Effector memory CD8-positive, alpha-beta T cell (primary cell): ENCODE measurements around the gene PCGF2.

Source experiments
- ATAC-seq: fragments of 150-1000 bp; cut with Tn5 transposase; replicated peaks from 2 replicates; pipeline ENCODE4 v1.10.0; 2021; ENCODE audit warnings: mild to moderate bottlenecking, moderate library complexity
- DNase-seq, 3 experiments: peaks; one replicate each; pipeline ENCODE4 v3.0.0; 2021
- H3K27ac Mint-ChIP-seq, 2 donors: one replicate each; pipeline ENCODE4 v1.8.0; 2022; ENCODE audit warnings: mild to moderate bottlenecking in 2 of 2, mixed read lengths in 2 of 2, moderate library complexity in 2 of 2
- H3K27me3 Mint-ChIP-seq, 2 donors: one replicate each; pipeline ENCODE4 v1.8.0; 2022; ENCODE audit warnings: mixed read lengths in 2 of 2
- H3K36me3 Mint-ChIP-seq: one replicate; pipeline ENCODE4 v1.8.0; 2022; ENCODE audit warnings: mild to moderate bottlenecking, moderate library complexity, mixed read lengths; ENCODE audit not compliant: insufficient read depth
- H3K4me1 Mint-ChIP-seq, 2 donors: one replicate each; pipeline ENCODE4 v1.8.0; 2022; ENCODE audit warnings: low read depth in 2 of 2, mixed read lengths in 2 of 2
- H3K4me3 Mint-ChIP-seq, 2 donors: one replicate each; pipeline ENCODE4 v1.8.0; 2022; ENCODE audit warnings: mild to moderate bottlenecking in 2 of 2, mixed read lengths in 2 of 2, moderate library complexity in 2 of 2
- H3K9me3 Mint-ChIP-seq, 2 donors: one replicate each; pipeline ENCODE4 v1.8.0; 2022; ENCODE audit warnings: mixed read lengths in 2 of 2

PCGF2 gene

DNA sequence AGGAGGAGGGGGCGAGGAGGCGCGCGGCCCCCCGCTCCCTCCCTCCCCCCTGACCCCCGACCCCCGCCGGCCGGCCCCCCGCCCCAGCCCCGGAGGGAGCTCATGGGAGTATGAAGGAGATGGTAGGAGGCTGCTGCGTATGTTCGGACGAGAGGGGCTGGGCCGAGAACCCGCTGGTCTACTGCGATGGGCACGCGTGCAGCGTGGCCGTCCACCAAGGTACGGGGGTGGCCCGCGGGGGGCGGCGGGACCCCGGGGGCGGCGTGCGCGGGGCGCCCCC is 42.7 kb downstream of the PCGF2 start:
- Mint-ChIP-seq H3K4me1 (peaks cover 49 to 65% of the 10 kb centered on the region in 2 donors), H3K36me3 (peaks cover 69% of the 10 kb centered on the region), H3K9me3 (no peaks in the 10 kb centered on the region), H3K27ac (peak overlapping the region; percentile 91 to 95), H3K4me3 (peak overlapping the region; percentile 97 to 99), H3K27me3 (no peaks in the 10 kb centered on the region)
- ATAC-seq, result no peak
- no peak for DNase-seq

DNA sequence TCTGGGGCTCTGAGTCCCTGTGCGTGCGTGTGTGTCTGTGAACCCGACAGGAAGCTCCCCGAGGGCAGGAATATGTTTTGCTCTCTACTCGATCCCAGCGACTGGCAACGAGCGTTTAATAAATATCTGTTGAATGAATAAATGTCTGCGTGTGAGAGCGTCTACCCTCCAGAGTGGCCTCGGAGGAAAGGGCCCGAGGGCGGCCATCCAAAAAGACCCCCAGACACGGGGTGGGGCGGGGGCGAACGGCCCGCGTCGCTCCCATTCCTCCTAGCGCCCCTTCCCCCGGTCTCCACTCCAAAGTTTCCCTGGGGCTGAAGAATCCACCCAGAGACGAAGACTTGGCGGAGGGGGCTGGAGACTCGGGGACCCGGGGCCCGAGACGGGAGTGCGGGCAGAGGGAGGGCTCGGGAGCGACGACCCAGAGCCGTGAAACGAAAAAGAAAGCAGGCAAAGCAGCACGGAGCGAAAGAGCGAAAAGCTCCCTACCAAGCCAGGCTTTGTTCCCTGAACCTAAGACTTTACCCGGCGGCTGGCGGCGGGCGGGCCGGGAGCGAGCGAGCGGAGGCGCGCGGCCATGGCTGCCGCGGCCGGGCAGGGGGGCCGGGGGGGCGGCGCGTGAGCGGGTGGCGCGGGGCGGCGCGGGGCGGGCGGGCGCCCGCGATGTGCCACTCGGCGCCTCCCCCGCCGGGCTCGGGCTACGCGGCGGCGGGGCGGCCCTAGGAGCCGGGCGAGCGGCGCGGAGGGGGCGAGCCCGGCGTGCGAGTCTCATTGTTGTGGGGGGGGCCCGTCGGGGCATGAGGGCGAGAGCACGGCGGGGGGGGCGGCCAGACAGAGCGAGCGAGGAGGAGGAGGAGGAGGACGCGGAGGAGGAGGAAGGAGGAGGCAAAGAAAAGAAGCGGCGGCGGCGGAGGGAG is 43.3 kb downstream of the PCGF2 start, which contains the start of gene MLLT6:
Gene MLLT6 (plus strand): TSS at position 668 of the 917 bp plus-strand sequence. CDS start 360 bp downstream, outside the sequence.
- Mint-ChIP-seq H3K4me1 (peaks cover 43 to 63% of the 10 kb centered on the region in 2 donors), H3K27ac (peak within 1 kb of the TSS; percentile 97 to 99), H3K4me3 (peak within 1 kb of the TSS; percentile 97 to 99), H3K9me3 (no peaks in the 10 kb centered on the region), H3K36me3 (peaks cover 68% of the 10 kb centered on the region), H3K27me3 (no peaks in the 10 kb centered on the region)
- peak; percentile 48 for ATAC-seq
- peak; percentile 75 to 81 (median 77) for DNase-seq

DNA sequence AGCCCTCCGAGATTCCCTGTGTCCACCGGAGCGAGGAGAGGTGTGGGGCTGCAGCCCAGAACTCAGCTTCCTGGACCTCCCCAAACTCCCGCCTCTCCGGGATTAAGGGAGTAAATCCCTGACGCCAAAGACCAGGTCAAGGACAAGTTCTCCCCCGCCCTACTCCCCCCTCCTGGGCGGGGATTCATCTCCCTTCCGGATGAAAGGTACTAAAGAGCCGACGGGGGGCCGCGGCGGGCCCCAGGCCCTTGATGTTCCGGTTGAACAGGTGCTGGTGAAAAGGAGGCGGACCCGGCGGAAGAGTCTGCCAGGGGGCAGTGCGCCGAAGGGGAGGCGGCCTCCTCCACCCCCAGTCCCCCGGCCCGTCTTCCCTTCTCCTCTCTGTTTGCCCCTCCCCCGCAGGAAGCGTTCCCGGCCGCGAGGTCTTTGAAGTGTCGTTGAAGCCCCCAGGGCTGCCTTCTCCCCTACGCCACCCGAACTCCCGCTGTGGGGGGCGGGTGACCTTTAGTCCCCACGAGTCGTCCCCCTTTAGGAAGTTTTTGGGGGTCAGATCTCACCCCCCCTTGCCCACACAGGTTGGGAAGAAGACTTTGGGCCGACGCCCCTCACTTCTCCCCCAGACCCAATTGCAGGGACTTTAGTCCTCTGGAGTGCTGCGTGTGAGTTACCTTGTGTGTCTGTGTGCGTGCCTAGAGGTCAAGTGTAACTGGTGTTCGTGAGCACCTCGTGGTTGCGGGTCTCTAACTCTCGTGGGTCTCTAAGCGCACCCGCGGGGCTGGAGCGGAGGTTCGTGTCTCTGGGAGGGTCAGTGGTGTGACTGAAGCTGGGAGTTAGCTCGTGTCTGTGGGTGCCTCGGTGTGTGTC is 44.2 kb downstream of the PCGF2 start:
- Mint-ChIP-seq H3K4me3 (peak overlapping the region; percentile 97 to 99), H3K27ac (peak overlapping the region; percentile 97 to 99), H3K36me3 (peaks cover 59% of the 10 kb centered on the region), H3K4me1 (peaks cover 36 to 57% of the 10 kb centered on the region in 2 donors), H3K27me3 (no peaks in the 10 kb centered on the region), H3K9me3 (no peaks in the 10 kb centered on the region)
- ATAC-seq, result no peak
- peak; percentile 42 to 47 (median 45) for DNase-seq

DNA sequence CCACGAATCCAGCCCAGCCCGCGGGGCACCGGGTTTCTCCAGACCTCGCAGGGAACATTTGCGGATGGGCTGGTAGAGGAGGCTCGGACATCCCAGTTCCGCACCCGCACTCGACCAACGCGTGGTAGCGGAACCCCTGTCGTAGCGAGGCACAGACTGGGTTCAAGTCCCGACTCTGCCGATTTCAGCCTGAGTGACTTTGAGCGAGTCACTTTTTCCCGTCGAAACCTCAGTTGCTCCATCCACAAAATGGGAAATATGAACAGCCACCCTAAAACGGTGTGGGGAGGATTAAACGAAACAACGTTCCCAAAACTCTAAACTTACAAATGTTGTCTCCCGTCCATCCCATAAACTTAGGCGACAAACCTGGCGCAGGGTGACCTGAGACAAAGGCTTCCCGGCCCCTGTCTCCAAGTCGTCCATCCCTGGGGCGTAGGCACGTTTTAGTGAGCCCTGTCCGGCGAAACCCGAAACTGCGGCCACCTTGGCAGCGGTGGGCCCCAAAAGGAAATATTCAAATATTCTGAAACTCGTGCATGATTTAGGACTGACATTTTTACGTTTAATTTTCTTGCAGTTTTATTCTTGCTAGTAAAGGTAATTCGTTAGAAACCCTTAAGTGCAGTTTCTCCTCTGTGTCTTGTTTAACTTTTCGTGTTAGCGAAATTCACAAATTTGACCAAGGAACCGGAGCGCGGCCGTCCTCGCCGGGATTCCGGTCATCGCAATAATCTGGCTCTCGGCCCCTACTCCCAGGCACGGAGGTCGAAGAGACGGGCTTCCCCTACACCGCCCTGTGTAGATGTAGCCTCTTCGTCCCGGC is 45.0 kb downstream of the PCGF2 start:
- H3K9me3 Mint-ChIP-seq, result no peaks in the 10 kb centered on the region
- DNase-seq (no peak), ATAC-seq (no peak)
- H3K27me3 Mint-ChIP-seq, result no peaks in the 10 kb centered on the region
- peak overlapping the region; percentile 97 to 99 for H3K4me3 Mint-ChIP-seq
- peak overlapping the region; percentile 97 to 99 for H3K27ac Mint-ChIP-seq
- peaks cover 55% of the 10 kb centered on the region for H3K36me3 Mint-ChIP-seq
- peaks cover 34 to 53% of the 10 kb centered on the region in 2 donors for H3K4me1 Mint-ChIP-seq

DNA sequence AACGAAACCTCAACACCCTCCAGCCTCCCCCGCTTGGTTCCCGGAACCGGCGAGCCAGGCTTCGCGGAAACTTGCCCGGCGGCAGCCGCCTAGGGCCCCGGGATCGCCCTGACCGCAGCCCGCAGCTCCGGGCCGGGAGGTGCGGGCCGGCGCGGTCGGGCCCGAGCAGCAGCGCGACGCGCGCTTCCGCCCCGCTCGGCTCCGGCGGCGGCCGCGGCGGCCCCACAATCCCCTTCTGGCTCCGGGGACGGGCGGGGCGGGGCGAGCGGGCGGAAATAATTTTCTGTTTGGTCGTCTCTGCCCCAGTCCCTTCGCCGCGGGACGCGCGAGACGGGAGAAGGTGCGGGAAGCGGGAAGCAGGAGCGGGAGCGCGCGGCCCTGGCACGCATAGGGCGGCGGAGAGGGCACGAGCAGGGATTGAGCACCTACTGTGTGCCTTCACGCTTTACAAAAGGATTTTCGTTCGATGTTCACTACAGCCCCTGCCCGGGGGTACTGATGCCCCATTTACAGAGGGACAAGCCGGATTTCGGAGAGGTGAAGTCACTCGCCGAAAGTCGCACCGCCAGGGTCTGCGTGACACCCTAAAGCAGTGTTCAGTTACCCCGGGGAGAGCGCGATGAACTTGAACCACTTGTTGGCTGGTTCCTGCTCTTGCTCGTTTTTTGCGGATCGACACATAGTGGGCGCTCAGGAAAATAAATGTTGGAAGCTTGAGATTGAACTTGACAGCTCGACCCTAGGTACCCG is 45.8 kb downstream of the PCGF2 start:
- peak overlapping the region; percentile 97 to 99 for H3K27ac Mint-ChIP-seq
- H3K36me3 Mint-ChIP-seq, result peaks cover 50% of the 10 kb centered on the region
- H3K27me3 Mint-ChIP-seq, result no peaks in the 10 kb centered on the region
- peaks cover 32 to 47% of the 10 kb centered on the region in 2 donors for H3K4me1 Mint-ChIP-seq
- H3K9me3 Mint-ChIP-seq, result no peaks in the 10 kb centered on the region
- peak; percentile 43 for ATAC-seq
- DNase-seq, result peak in 2 of 3 experiments; percentile 48 to 68
- peak overlapping the region; percentile 97 to 99 for H3K4me3 Mint-ChIP-seq

DNA sequence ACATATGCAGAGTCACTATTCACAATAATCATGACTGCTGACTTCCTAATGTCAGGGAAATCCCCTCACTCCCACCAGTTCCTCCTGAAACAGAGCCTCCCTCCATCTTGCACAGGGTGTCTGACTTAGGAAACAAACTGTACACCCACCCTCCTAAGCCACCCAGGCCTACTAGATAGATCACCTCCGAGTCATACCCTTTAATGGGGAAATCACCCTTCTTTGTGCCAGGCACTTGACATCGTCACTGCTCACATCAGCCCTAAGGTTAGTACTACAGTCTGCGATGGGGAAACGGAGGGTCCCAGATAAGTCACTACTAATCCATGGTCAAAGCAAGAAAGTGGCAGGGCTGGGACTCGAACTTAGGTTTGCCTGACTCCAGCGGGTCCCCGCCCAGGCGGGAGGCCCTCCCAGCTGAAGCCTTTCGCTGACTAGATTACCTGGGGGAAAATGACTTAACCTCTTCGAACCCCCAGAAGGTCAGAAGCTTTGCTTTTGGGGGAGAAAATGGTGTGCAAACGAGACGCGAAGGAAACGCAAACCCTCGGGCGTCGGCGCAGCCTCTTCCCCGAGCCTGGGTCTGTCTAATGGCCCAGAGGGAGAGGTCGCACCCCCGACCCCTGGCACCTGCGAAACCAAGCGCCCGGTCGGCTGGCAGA is 46.5 kb downstream of the PCGF2 start:
- Mint-ChIP-seq H3K4me1 (peaks cover 34 to 47% of the 10 kb centered on the region in 2 donors), H3K27me3 (no peaks in the 10 kb centered on the region), H3K9me3 (no peaks in the 10 kb centered on the region), H3K27ac (peak overlapping the region; percentile 97 to 99), H3K4me3 (peak overlapping the region; percentile 97 to 99), H3K36me3 (peaks cover 49% of the 10 kb centered on the region)
- peak; percentile 52 for ATAC-seq
- DNase-seq, result peak; percentile 60 to 72 (median 61)

DNA sequence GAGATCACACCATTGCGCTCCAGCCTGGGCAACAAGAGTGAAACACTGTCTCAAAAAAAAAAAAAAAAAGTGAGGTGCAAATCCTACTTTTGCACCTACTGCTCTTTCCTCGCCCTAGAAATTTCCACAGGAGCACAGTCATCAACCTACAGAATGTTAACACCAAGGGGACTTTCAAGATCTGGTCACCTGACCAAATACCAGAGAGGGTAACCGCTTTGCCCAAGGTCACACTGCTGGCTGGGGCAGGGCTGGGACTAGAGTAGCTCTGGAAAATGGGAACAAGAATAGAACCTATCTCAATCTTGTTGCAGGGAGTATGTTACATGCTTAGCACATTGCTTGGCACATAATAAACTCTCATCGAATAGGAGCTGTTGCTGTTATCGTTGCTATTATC is 49.4 kb downstream of the PCGF2 start:
- Mint-ChIP-seq H3K36me3 (peaks cover 35% of the 10 kb centered on the region), H3K4me3 (no peak overlapping the region), H3K27me3 (no peaks in the 10 kb centered on the region), H3K9me3 (no peaks in the 10 kb centered on the region), H3K27ac (peak overlapping the region in 1 of 2 donors; percentile 13), H3K4me1 (peaks cover 24 to 34% of the 10 kb centered on the region in 2 donors)
- no peak for ATAC-seq
- no peak for DNase-seq

DNA sequence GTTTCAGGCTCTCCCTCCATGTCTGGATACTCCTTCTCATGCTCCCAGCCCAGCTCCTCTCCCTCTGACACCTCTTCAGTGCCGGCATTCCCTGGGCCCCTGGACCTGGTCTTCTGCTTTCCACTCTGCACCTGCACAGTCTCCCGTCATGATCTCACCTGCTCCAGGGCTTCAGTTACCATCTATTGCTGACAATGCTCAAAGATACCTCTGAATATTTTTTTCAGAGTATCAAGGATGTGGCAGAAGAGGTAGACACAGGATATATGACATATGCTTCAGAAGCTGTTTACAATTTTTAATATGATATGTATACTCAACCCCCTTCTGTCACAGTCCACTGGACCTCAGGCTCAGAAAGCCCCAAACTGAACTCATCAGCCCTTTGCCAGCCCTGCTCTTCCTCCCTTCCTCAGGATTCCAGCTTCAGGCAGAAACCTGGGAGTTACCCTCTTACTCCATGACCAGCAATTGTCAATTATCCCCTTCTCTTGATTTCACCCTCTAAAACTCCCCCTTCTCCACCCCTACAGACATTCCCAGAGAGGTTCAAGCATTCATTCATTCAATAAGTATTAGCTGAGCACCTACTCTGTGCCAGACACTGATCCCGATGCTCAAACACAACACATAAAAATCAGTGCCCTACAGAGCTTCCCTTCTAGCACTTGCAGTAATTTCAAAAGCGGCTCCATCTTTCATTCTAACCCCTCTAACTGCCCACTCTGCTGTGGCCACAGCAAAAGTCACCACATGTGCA is 50.9 kb downstream of the PCGF2 start:
- Mint-ChIP-seq H3K27me3 (peaks cover 0 to 10% of the 10 kb centered on the region in 2 donors), H3K27ac (peak overlapping the region in 1 of 2 donors; percentile 65), H3K36me3 (peaks cover 22% of the 10 kb centered on the region), H3K4me3 (no peak overlapping the region), H3K4me1 (peaks cover 21 to 22% of the 10 kb centered on the region in 2 donors), H3K9me3 (no peaks in the 10 kb centered on the region)
- DNase-seq, result no peak
- no peak for ATAC-seq

DNA sequence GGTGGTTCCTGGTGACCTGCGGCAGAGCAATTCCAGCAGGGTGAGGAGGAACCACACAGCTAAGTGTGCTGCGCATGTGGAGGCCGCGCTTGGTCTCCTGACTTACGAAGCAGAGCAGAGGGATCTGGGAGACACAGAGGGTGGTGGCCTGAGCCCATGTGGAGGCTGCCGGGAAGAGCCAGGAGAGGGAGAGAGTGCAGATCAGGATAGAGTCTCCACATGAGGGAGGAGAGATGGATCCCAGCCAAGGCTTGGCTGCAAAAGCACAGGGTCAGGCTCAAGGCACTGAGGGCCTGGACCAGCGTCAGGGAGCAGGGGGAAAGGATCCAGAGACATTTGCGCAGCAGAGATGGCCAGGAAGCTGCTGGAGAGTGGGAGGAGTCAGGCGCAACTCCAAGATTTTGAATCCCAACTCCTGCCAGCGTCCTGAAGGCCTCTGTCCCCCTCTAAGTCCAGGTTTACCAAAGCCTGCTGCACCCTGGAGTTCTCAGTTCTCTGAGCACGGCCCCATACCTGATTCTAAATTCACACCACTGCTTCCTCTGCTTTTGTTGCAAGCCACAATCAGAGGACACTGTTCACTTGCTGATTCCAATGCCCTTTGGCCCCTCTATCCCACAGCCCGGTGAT is 54.3 kb downstream of the PCGF2 start:
- Mint-ChIP-seq H3K4me3 (no peak overlapping the region), H3K36me3 (peaks cover 3% of the 10 kb centered on the region), H3K27ac (no peak overlapping the region), H3K27me3 (peaks cover 0 to 10% of the 10 kb centered on the region in 2 donors), H3K9me3 (no peaks in the 10 kb centered on the region), H3K4me1 (peaks cover 10 to 13% of the 10 kb centered on the region in 2 donors)
- ATAC-seq (no peak), DNase-seq (no peak)

DNA sequence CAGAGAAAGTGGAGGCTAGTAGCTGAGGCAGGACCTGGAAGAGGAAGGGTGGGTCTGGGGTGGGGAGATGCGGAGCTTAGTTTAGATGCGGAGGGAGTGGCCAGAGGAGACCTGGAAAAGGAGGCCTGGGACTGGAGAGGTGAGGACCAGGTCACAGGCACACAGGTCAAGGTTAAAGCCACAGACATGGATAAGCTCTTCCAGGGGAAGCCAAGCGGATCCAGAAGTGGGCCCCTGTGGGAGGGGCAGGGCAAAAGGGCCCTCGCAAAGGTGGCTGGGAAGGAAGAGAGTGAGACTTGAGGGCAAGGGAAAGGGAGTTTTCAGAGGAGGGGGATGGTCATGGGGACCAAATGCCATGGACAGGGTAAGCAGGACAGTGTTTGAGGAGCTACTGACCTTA is 57.0 kb downstream of the PCGF2 start:
- peak overlapping the region in 1 of 2 donors; percentile 33 for H3K27ac Mint-ChIP-seq
- H3K4me3 Mint-ChIP-seq, result no peak overlapping the region
- peaks cover 2 to 12% of the 10 kb centered on the region in 2 donors for H3K27me3 Mint-ChIP-seq
- DNase-seq, result no peak
- H3K4me1 Mint-ChIP-seq, result no peaks in the 10 kb centered on the region
- H3K36me3 Mint-ChIP-seq, result no peaks in the 10 kb centered on the region
- no peaks in the 10 kb centered on the region for H3K9me3 Mint-ChIP-seq
- ATAC-seq, result no peak

DNA sequence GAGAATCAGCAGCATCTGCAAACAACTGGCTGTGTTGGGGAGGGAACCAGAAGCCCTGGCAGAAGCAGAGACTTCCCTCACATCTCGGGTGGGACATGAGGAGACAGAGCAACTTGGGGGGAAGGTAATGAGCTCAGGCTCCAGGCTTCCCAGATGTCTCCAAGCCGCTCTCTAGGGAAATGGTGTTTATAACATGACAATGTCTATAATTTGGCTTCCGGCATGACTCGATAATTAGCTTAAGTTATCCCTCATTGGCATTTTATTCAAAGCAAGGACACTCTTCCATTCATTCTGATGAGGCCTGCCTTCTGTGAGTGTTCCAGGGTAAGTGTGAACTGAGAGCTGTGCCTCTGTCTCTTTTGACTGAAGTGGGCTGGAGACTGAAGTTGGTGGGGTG is 57.8 kb downstream of the PCGF2 start:
- Mint-ChIP-seq H3K4me3 (no peak overlapping the region), H3K27me3 (peaks cover 6 to 20% of the 10 kb centered on the region in 2 donors), H3K4me1 (no peaks in the 10 kb centered on the region), H3K27ac (no peak overlapping the region), H3K36me3 (no peaks in the 10 kb centered on the region), H3K9me3 (no peaks in the 10 kb centered on the region)
- ATAC-seq (no peak), DNase-seq (no peak)
